K562 (cell line): ENCODE results near the gene PCNX2. TPM values are rescaled to one million over a fixed set of nuclear protein-coding genes. Genes with fewer than 3 reads are reported as not detected.

Experiments used
- ATAC-seq: fragments of 200-7000 bp; cut with Tn5 transposase; 3 replicates; pipeline ENCODE4 v1.9.1; 2020; ENCODE audit warnings: moderate library complexity
- BruUV-seq: library from RNA; stranded (reverse); fragments of 400-500 nt; replicated peaks from 2 replicates; lab custom pipeline; 2021; lab: Mats Ljungman, UMichigan
- CTCF ChIA-PET: fragments of 300-600 bp; formaldehyde crosslinking; extraction: SDS; loops from one replicate; lab custom pipeline; 2021; ENCODE audit warnings: low intra/inter-chr PET ratio; lab: Yijun Ruan, JAX
- POLR2A ChIA-PET: fragments of 300-600, 350-650 bp; sonication (Branson Sonifier 250); formaldehyde crosslinking; extraction: SDS; loops from one replicate; lab custom pipeline; 2021; ENCODE audit warnings: antibody characterized with exemption, inconsistent platforms; lab: Yijun Ruan, JAX
- DNase-seq, 4 experiments: peaks; one replicate each; pipeline versions ENCODE4 v3.0.0 to v3.0.0-alpha.2; 2011 to 2018; ENCODE audit warnings: low spot score in 3 of 4, mixed read lengths in 3 of 4; ENCODE audit errors: extremely low read depth in 1 of 4
- FAIRE-seq: peaks from 2 replicates; lab custom pipeline; 2011; peaks lifted over from hg19 to GRCh38; lab: Jason Lieb, UNC
- H2AFZ ChIP-seq: 2 replicates; pipeline ENCODE4 v1.6.0; 2011; ENCODE audit warnings: low read depth, low read length, control low read depth, inconsistent platforms
- H3K27ac ChIP-seq: fragments of 200-600 bp; 3 replicates; pipeline ENCODE4 v1.8.0; 2011; ENCODE audit warnings: low read depth, mild to moderate bottlenecking, control low read depth, inconsistent platforms, low read length, moderate library complexity, mixed read lengths; ENCODE audit errors: extremely low read depth
- H3K27me3 ChIP-seq, 2 experiments: fragments of 300-600 bp in 1 of 2; 2 replicates in 1 of 2; 3 replicates in 1 of 2; pipeline versions ENCODE4 v1.6.0 to v1.8.0; 2011; ENCODE audit warnings: inconsistent platforms in 2 of 2, low read length in 2 of 2, mild to moderate bottlenecking in 1 of 2, mixed read lengths in 1 of 2, moderate library complexity in 1 of 2; ENCODE audit not compliant: control insufficient read depth in 2 of 2, insufficient read depth in 2 of 2
- H3K36me3 ChIP-seq: fragments of 300-600 bp; 3 replicates; pipeline ENCODE4 v1.8.0; 2011; ENCODE audit warnings: mild to moderate bottlenecking, low read length, inconsistent platforms; ENCODE audit not compliant: control insufficient read depth, insufficient read depth
- H3K4me1 ChIP-seq, 2 experiments: fragments of 200-600 bp in 1 of 2; replicated peaks in 1 of 2; 2 replicates in 1 of 2; 3 replicates in 1 of 2; pipeline versions ENCODE4 v1.5.1 to v1.8.0; 2011; ENCODE audit warnings: inconsistent platforms in 2 of 2, low read length in 2 of 2, mild to moderate bottlenecking in 1 of 2, mixed read lengths in 1 of 2, moderate library complexity in 1 of 2; ENCODE audit not compliant: control insufficient read depth in 2 of 2, insufficient read depth in 2 of 2
- H3K4me2 ChIP-seq: 2 replicates; pipeline ENCODE4 v1.6.1; 2011; ENCODE audit warnings: low read length, control low read depth, inconsistent platforms, mixed read lengths; ENCODE audit not compliant: insufficient read depth
- H3K4me3 ChIP-seq: fragments of 200-600 bp; sonication (generic), shearing (Covaris generic); 2 replicates; pipeline ENCODE4 v1.5.1; 2016; ENCODE audit warnings: control low read depth, inconsistent platforms
- H3K79me2 ChIP-seq: fragments of 200-600 bp; 3 replicates; pipeline ENCODE4 v1.8.0; 2011; ENCODE audit warnings: low read length, inconsistent platforms; ENCODE audit not compliant: control insufficient read depth, insufficient read depth
- H3K9ac ChIP-seq, 2 experiments: 2 replicates each; pipeline versions ENCODE4 v1.6.0 to v1.6.1; 2011; ENCODE audit warnings: low read depth in 2 of 2, low read length in 2 of 2, control low read depth in 1 of 2, inconsistent platforms in 1 of 2, mild to moderate bottlenecking in 1 of 2, mixed read lengths in 1 of 2; ENCODE audit not compliant: insufficient read depth in 1 of 2
- H3K9me1 ChIP-seq: one replicate; pipeline ENCODE4 v1.6.0; 2011; ENCODE audit warnings: inconsistent platforms, mild to moderate bottlenecking, low read length, moderate library complexity; ENCODE audit not compliant: control insufficient read depth, insufficient read depth
- H3K9me3 ChIP-seq: replicated peaks from 2 replicates; pipeline ENCODE4 v1.5.1; 2011; ENCODE audit warnings: low read depth, low read length, inconsistent platforms; ENCODE audit not compliant: control insufficient read depth, insufficient read depth
- H4K20me1 ChIP-seq: replicated peaks from 2 replicates; pipeline ENCODE4 v1.6.1; 2011; ENCODE audit warnings: low read length, inconsistent platforms, mixed read lengths; ENCODE audit not compliant: control insufficient read depth, insufficient read depth
- CXXC5 ChIP-seq: fragments of 250-450 bp; sonication (Bioruptor Pico); IDR thresholded peaks from 2 replicates; pipeline ENCODE4 v1.8.0; 2022; ENCODE audit warnings: inconsistent platforms, mild to moderate bottlenecking, moderate library complexity
- ILF3 ChIP-seq: fragments of 450-650 bp; IDR thresholded peaks from 2 replicates; pipeline ENCODE4 v1.6.1; 2018; ENCODE audit warnings: antibody characterized with exemption, mild to moderate bottlenecking, moderate library complexity, borderline replicate concordance
- SMARCA5 ChIP-seq: fragments of 450-650 bp; IDR thresholded peaks from 2 replicates; pipeline ENCODE4 v1.6.1; 2016
- ZNF175 ChIP-seq: fragments of 200-800 bp; sonication (Bioruptor generic); IDR thresholded peaks from 2 replicates; pipeline ENCODE4 v1.6.1; 2016; ENCODE audit warnings: low read depth, mild to moderate bottlenecking, missing genetic modification characterization, missing compliant biosample characterization
- ZNF57 ChIP-seq: fragments of 450-650 bp; formaldehyde crosslinking; IDR thresholded peaks from 2 replicates; pipeline ENCODE4 v1.4.0; 2020; ENCODE audit warnings: mild to moderate bottlenecking, moderate library complexity
- WGBS: fragments of 100-300 bp; shearing (Covaris generic); methylation state at CpG from one replicate; pipeline ENCODE4 v1.1.6; 2016; ENCODE audit warnings: low coverage, mixed read lengths; ENCODE audit not compliant: insufficient coverage; ENCODE audit errors: missing lambda C conversion rate; 5-methylcytosine and 5-hydroxymethylcytosine counted together
- in situ Hi-C: fragments of 300-500 bp; cut with MboI; formaldehyde crosslinking; loops from 4 replicates; pipeline ENCODE4 v1.15.0; 2018; ENCODE audit warnings: inconsistent platforms, mixed read lengths
- intact Hi-C: fragments of 100-400 bp; cut with micrococcal nuclease; formaldehyde crosslinking; loops from 2 replicates; pipeline ENCODE4 v1.14.2; 2022
- polyA plus RNA-seq, 8 experiments: library from polyadenylated mRNA; depleted of rRNA in 4 of 8; stranded (reverse) in 5 of 8; unstranded in 3 of 8; fragments of >200 nt; fragmentation: Nextera tagmentation in 2 of 8; fragmentation: Illumina TruSeq in 1 of 8; extraction: Ambion mirVana in 2 of 8; extraction: Trizol in 1 of 8; gene quantifications; 2 replicates each; pipeline versions ENCODE4 v1.2.1 to v1.2.3, GENCODE V29; 2011 to 2014; ENCODE audit warnings: inconsistent platforms in 1 of 8, missing spikeins in 1 of 8
- total RNA-seq, 7 experiments: library from RNA; depleted of rRNA in 6 of 7; stranded (reverse); fragments of >200 nt in 6 of 7; fragmentation: Illumina TruSeq in 2 of 7; extraction: Trizol in 2 of 7; gene quantifications; 2 replicates each; pipeline versions ENCODE4 v1.2.1 to v1.2.3, GENCODE V29; 2011 to 2021; ENCODE audit warnings: low replicate concordance in 1 of 7

The PCNX2 gene
- total and polyA plus RNA-seq, 9 of the 15 experiments (the other 6 are each of a cell fraction or from before 2014, with no cell fraction given) = 0.07 to 0.33 TPM; not detected in 7

DNA sequence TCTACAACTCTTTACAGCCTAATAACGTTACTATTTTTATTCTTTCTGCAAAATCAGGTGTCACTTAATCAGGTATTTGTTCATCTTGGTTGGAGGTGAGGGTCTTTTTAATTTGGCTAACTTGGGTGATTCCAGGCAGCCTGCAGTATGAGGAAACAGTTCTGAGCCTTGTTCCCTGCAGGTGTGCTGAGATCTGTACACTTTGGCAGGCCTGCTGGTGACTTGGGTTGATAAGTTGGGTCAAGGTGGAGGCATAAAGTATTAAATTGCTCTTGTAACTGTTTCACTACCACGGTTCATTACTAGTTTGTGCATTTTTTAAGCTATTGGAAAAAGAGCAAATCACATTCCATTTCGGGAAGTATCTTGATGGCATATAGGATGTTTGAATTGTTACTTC is 42.0 kb upstream of the PCNX2 start:
- no peak overlapping the region for H3K4me3 ChIP-seq
- H2AFZ ChIP-seq = no peak overlapping the region
- no peaks in the 10 kb centered on the region for H3K79me2 ChIP-seq
- no peaks in the 10 kb centered on the region for H3K9me1 ChIP-seq
- in situ Hi-C loops = no loop called here
- BruUV-seq = no TSS peak
- intact Hi-C loops = no loop called here
- TF ChIP-seq SMARCA5 (no peak), ILF3 (no peak), CXXC5 (CRISPR knock-in tag) (no peak), ZNF175 (CRISPR knock-in tag) (no peak), ZNF57 (no peak)
- TF ChIP-seq, all 486 proteins: peak for 0
- Histone ChIP-seq H4K20me1 (no peaks in the 10 kb centered on the region), H3K27me3 (no peaks in the 10 kb centered on the region), H3K4me1 (no peaks in the 10 kb centered on the region), H3K9ac (no peak overlapping the region), H3K36me3 (no peaks in the 10 kb centered on the region), H3K9me3 (no peaks in the 10 kb centered on the region), H3K27ac (no peak overlapping the region), H3K4me2 (no peak overlapping the region)
- CTCF ChIA-PET = no interaction called here
- DNase-seq (no peak), FAIRE-seq (no peak), ATAC-seq (no peak)
- POLR2A ChIA-PET = no interaction called here
- WGBS = 0% methylated on average over 3 of the region's 3 CpGs
